Measurements from ENCODE around the gene MACC1.
"Not testable (repeated sequence)": the region's sequence is repeated elsewhere in the genome, so short reads cannot be mapped to it uniquely, and the experiment has no call there.

MACC1 gene

DNA sequence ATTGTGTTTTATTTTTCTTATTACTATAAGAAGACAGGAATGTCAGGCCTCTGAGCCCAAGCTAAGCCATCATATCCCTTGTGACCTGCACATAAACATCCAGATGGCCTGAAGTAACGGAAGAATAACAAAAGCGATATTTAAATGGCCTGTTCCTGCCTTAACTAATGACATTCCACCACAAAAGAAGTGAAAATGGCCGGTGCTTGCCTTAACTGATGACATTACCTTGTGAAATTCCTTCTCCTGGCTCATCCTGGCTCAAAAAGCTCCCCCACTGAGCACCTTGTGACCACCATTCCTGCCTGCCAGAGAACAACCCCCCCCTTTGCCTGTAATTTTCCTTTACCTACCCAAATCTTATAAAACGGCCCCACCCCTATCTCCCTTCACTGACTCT is 91.1 kb downstream of the MACC1 start:
- not testable (repeated sequence) for DNase-seq

DNA sequence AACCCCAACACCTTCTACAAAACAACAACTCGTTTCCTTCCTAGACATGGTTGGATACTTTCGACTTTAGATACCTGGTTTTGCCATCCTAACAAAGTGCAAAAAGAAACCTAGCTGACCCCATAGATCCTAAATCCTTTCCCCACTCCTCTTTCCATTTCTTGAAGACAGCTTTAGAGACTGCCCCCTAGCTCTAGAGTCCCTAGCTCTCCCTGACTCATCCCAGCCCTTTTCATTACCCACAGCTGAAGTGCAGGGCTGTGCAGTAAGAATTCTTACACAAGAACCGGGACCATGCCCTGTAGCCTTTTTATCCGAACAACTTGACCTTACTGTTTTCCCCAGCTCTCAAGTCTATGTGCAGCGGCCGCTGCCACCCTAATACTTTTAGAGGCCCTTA is 93.1 kb downstream of the MACC1 start:
- not testable (repeated sequence) for DNase-seq

DNA sequence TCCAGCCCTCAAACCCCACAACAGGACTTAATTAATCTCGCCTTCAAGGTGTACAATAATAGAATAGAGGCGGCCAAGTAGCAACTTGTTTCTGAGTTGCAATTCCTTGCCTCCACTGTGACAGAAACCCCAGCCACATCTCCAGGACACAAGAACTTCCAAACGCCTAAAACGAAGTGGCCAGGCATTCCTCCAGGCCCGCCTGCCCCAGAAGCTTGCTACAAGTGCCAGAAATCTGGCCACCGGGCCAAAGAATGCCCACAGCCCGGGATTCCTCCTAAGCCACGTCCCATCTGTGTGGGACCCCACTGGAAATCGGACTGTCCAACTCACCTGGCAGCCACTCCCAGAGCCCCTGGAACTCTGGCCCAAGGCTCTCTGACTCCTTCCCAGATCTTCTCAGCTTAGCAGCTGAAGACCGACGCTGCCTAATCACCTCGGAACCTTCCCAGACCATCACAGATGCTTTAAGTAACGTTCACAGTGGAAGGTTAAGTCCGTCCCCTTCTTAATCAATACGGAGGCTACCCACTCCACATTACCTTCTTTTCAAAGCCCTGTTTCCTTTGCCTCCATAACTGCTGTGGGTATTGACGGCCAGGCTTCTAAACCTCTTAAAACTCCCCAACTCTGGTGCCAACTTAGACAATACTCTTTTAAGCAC is 94.4 kb downstream of the MACC1 start:
- not testable (repeated sequence) for DNase-seq

DNA sequence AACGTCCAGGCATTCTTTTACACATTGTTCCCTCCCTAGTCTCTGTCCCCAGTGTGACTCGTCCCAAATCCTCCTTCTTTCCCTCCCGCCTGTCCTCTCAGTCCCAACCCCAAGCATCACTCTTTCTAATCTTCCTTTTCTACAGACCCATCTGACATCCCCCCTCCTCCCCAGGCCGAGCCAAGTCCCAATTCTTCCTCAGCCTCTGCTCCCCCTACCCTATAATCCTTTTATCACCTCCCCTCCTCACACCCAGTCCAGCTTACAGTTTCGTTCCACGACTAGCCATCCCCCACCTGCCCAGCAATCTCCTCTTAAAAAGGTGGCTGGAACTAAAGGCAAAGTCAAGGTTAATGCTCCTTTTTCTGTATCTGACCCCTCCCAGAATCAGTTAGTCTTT is 95.1 kb downstream of the MACC1 start:
- DNase-seq = no peak

DNA sequence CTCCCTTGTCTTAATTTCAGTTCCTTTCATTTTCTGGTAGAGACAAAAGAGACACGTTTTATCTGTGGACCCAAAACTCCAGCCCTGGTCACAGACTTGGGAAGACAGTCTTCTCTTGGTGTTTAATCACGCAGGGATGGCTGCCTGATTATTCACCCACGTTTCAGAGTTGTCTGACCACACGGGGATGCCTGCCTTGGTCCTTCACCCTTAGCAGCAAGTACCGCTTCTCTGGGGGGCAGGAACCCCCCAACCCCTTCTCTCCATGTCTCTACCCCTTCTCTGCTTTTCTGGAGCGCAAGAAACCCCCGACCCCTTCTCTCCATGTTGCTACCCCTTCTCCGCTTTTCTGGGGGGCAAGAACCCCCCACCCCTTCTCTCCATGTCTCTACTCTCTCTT is 95.8 kb downstream of the MACC1 start:
- no peak for DNase-seq

DNA sequence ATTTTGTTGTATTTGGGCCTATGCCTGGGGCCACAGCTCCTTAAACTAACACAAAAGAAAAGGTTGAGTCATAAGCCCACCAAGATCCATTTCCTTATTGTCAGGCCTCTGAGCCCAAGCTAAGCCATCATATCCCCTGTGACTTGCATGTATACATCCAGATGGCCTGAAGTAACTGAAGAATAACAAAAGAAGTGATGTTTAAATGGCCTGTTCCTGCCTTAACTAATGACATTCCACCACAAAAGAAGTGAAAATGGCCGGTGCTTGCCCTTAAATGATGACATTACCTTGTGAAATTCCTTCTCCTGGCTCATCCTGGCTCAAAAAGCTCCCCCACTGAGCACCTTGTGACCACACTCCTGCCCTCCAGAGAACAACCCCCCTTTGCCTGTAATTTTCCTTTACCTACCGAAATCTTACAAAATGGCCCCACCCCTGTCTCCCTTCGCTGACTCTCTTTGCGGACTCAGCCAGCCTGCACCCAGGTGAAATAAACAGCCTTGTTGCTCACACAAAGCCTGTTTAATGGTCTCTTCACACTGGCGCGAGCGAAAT is 96.5 kb downstream of the MACC1 start:
- not testable (repeated sequence) for DNase-seq

DNA sequence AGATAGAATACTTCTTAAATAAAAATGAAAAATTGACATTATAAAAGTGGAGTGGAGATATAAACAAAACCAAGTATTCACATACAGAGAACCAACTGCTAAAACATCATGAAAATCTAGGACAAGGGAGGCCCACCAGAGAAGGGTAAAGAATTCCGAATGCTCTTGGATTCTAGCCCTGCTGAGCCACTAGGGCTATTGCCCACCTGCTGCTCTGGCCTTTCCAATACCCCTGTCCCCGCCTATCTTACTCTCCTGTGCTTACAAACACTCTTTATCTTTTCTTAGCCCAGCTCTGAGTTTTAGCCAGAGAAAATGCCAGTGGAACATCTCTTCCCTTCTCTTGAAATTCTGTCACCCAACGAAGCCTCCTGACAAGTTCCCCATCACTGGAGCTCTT is 100.3 kb downstream of the MACC1 start:
- no peak for DNase-seq

DNA sequence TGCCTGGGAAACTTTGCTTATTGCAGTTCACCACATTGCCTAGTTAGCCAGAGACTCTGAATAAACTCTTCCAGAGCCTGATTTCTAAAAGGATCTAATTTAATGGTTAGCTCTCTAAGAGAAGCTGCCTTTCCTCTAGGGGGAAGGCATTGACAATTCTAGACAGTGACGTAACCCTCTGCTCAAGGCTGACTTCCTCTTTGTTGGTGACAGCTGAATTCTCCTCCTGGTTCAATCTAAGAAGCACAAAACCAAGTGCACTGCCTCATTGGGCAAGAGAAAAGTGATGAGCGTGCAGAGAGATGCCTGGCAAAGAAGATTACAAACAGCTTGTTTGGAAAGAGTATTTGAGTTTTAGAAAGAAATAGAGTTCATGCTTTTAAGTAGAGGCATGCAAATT is 102.7 kb downstream of the MACC1 start:
- DNase-seq = no peak

DNA sequence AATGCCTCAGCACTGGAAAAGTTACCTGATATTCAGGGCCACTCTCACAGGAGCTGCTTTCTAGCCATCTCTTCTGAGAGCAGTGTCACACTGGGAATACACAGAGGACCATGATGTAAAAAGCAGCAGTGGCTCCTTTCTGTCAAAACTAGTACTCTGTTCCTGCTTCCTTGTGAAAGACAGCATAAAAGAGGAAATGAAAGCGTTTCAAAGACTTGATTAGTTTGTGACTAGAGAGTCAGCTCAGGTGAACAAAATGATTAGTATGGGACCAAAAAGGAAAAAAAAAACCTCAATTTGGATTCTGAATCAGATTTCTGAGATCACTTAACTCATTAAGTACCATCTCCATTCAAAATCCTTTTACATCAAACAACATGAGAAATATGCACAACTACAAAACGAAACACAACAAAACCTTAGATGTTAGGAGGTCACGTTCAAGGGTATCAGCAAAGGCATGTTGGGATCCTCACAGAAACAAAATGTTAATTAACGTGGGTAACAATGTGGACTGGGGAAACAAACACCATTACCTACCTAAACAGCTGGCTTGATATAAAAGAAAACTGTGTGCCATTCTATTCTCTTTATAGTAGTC is 103.7 kb downstream of the MACC1 start:
- DNase-seq = no peak

DNA sequence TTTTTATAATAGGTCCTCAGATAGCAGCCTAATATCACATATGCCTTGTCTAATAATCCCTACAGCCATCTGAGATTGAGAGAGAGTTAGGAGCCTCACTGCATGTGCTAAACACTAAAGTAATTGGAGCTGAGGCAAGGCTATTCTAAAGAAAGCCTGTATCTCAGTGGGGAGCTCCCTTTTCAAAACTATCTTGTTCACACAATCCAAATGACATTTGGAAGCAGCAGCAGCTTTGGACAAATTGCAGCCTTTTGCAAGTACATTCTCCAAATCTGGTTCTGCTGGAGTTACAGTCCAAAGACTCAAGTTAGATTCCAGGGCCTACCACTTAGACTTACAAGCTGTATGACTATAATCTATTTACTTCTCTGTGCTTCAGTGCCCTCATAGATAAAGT is 104.5 kb downstream of the MACC1 start:
- no peak for DNase-seq

DNA sequence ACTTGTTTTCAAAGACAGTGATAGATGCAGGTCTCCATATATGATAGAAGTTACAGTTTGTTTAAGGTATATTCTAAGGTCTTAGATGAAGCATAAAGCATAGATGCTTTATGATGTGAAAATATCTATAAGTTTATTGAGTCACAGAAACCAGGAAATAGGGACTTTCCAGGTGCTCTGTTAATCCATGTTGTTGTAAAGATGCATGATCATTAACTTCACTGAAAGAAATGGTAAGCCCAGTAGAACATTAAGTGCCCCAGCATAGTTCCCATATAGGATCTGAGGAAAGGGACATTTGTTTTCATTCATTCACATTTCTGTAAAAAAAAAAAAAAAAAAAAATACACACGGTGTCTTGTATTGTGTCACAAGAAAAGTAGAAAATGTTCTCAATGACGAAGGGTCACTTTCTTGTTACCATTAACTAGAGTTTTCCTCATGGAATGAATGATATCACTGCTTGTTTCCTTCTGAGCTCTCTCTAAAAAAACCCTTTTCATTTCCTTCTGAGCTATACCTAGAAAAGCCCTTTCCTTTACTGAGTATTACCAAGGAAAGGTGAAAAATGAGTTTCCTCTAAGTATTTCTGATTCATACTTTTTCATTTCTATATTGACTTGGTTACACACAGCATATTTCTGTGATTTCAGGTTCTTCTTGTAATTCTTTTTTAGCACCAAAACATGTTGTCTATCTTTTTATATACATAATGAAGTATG is 105.2 kb downstream of the MACC1 start:
- no peak for DNase-seq

DNA sequence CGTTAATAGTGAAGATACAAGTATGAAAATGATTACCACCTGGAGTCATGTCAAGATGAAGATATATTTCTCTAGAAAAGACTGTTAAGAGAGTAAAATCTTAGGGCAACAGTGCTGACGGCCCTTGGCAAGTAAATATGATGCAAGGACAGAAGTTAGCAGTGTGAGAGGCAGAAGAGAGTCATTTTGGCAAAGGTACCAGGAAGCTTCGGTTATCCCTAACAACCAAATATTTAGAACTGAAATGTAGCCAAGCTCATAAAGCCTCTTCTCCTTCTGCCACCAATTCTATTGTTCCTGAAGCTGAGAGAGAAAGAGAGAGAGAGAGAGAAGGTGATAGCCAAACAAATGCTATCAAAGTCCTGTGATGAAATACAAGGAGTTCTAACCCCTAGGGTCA is 109.6 kb downstream of the MACC1 start:
- DNase-seq = no peak

DNA sequence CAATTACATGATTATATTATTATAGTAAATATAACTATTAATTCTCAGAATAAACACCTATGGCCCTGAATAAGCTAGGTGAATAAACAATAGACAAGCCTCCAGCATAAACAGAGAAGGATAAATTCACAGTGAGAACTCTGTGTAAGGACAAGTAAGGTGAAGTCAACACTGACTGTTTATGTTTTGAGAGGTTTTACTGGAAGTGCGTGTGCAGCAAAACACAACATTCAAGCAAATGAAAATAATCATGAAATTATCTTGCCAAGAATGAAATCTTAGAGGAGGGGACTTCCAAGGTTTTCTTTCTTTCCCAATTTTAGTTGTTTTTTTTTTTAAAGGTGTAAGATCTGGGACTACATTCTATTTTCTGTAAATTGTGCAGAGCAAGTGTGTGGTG is 112.5 kb downstream of the MACC1 start:
- DNase-seq = no peak

DNA sequence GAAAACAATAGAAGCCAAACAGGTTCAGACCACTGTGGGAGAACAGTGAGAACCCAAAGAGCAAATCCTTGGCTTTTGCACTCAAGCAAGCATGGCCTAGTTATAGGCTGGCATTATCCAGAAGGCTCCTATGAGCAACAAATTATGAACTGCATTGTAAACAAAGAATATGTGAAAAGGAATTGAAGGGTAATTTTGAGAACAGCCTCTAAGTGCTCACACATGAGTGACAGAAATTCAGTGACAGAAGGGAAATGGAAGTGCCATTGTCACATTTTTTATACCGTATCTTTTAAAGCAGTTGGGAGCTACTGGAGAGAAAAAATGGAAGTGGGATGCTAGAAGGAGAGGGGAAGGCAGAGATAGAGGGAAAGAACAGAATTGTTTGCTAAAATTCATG is 114.2 kb downstream of the MACC1 start:
- no peak for DNase-seq

DNA sequence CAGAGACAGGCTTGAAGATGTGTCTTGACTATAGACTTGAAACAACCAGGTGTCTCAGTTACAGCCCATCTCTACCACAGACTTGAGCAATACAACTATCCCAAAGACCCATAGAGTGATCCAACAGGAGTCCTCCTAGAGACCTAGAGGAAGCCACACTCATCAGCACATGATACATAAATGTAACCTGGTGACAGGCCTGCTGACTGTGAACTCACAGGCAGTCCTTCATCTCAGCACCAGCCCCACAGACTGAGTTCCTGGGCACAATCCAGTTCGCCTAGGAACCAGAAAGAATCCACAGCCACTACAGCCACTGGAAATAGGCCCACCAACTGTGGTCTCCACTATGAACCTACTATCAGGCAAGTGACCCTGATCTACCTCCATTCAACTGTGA is 121.3 kb downstream of the MACC1 start:
- no peak for DNase-seq

DNA sequence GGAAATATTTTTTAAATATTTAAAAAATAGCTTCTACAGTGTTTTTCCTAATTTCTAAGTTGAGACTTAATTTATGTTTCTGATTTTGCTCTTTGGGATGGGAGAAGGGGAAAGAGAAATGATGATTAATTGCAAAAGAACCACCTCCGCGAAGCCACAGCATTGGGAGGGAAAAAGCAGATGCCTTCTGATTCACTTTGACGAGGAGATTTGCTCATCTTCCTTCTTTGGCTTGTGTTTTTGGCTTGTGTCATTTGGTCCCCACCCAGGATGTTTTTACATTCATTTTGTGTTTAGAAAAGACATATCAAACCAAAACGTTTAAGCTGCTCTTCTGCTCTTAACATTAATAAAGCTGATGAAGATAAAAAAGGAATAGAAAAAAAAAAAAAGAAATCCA is 121.7 kb downstream of the MACC1 start:
- no peak for DNase-seq

DNA sequence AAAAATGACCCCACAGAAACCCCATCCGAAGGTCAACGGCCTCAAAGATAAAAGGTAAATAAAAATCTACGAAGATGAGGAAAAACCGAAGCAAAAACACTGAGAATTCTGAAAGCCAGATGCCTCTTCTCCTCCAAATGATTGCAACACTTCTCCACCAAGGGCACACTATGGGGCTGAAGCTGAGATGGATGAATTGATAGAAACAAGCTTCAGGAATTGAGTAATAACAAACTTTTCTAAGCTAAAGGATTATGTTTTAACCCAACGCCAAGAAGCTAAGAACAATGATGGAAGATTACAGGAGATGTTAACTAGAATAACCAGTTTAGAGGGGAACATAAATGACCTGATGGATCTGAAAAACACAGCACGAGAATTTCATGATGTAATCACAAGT is 127.8 kb downstream of the MACC1 start:
- DNase-seq = no peak

DNA sequence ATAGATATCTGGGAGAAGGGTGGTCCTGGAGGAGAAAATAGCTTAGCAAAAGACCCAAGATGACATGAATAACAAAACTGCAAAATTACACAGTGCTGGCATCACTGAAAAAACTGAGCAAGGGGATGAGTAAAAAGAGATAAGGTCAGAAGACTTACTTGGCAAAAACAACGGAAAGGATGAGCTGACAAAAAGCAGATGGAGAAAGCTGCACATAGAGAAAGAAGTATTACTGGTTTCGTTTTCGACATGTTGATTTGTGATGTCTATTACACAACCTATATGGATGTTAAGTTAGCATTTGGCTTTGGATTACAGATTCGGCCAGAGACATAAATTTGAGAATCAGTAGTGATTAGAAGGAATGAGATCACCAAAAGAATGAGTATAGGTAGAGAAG is 132.1 kb downstream of the MACC1 start:
- no peak for DNase-seq
